ENCODE measurements around the gene ITPR3.

- TF ChIP-seq, protein P1, sequence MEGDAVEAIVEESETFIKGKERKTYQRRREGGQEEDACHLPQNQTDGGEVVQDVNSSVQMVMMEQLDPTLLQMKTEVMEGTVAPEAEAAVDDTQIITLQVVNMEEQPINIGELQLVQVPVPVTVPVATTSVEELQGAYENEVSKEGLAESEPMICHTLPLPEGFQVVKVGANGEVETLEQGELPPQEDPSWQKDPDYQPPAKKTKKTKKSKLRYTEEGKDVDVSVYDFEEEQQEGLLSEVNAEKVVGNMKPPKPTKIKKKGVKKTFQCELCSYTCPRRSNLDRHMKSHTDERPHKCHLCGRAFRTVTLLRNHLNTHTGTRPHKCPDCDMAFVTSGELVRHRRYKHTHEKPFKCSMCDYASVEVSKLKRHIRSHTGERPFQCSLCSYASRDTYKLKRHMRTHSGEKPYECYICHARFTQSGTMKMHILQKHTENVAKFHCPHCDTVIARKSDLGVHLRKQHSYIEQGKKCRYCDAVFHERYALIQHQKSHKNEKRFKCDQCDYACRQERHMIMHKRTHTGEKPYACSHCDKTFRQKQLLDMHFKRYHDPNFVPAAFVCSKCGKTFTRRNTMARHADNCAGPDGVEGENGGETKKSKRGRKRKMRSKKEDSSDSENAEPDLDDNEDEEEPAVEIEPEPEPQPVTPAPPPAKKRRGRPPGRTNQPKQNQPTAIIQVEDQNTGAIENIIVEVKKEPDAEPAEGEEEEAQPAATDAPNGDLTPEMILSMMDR (IDR thresholded peaks at IDR 0.05), result no peak
- no peak for TF ChIP-seq POLR2A (IDR thresholded peaks at IDR 0.05)
Observed at GRCh38 chr6:33575211-33575610, 45.9 kb upstream of the ITPR3 start.

Data from transverse colon (tissue), 3 donors.